Brain microvascular endothelial cell (primary cell): Measurements from ENCODE around the gene GREM2.

Experiments
- DNase-seq: peaks from one replicate; pipeline ENCODE4 v3.0.0-alpha.2; 2020
- H3K27ac ChIP-seq: fragments of 250-450 bp; sonication (Bioruptor Pico); 2 replicates; pipeline ENCODE4 v1.5.1; 2020; ENCODE audit warnings: mild to moderate bottlenecking, moderate library complexity
- H3K27me3 ChIP-seq: fragments of 250-450 bp; sonication (Bioruptor Pico); replicated peaks from 2 replicates; pipeline ENCODE4 v1.5.1; 2020; ENCODE audit warnings: mild to moderate bottlenecking
- H3K36me3 ChIP-seq: fragments of 250-450 bp; sonication (Bioruptor Pico); replicated peaks from 2 replicates; pipeline ENCODE4 v1.5.1; 2020; ENCODE audit warnings: mild to moderate bottlenecking
- H3K4me3 ChIP-seq: 2 replicates; pipeline ENCODE4 v1.5.1; 2011; ENCODE audit warnings: low read depth, mild to moderate bottlenecking, control low read depth, low read length, moderate library complexity
- CTCF ChIP-seq: IDR thresholded peaks from 2 replicates; pipeline ENCODE4 v1.5.1; 2011; ENCODE audit warnings: low read depth, mild to moderate bottlenecking, moderate library complexity, low read length, control low read depth, inconsistent platforms; ENCODE audit errors: missing control alignments
- in situ Hi-C: cut with HindIII; loops from 2 replicates; pipeline ENCODE4 v1.10.0; 2017; ENCODE audit warnings: low sequenced_read_pairs, low pct_ligation_motif_present

The GREM2 gene

DNA sequence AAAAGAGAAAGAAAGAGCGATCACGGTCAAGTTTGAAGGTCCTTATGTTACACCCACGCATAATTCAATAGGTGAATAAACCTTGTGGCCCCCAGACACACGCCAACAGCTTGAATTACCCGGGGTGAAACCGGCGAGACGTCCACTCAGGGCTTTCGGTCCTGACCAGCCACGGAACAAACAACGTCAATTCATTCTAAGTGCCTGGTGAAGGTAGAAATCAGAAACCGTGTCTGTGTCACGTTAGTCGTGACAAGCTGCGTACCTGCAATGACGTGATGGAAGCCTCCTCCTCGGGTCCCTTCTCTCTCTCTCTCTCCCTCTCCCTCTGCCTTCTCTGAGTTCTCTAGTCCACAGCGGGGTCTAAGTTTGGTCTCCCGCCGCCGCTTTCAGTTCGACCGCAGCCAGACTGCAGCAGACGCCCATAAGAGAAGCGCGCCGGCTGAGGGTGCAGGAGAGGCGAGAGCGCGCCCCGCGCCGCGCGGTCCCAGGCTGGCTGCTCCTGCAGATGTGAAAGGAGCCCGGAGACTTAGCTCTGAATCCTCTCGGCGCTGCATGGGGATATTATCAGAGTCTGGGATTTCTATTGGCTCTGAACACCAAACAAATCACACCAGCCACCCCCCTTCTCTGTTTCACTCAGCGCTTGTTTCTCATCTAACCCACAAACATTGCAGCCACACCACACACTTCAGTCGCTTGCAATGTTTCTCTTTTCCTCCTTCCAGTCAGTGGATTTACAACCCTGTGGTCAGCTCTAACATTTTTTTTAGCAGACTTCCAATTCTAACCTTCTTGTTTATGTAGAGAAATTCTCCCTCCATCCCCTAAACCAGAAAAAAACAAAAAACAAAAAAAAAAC, at the start of gene GREM2:
Gene GREM2 (minus strand): TSS at position 537 of the 862 bp plus-strand sequence. CDS start 118,680 bp downstream, outside the sequence.
- Histone ChIP-seq H3K4me3 (peak within 1 kb of the TSS; percentile 70), H3K36me3 (no peaks in the 10 kb centered on the region), H3K27me3 (no peaks in the 10 kb centered on the region), H3K27ac (no peak within 1 kb of the TSS)
- TF ChIP-seq CTCF, result no peak
- in situ Hi-C loops, result no loop called here
- DNase-seq, result peak; percentile 84

GRCh38 chr1:240658312-240658960, 46.5 kb upstream of the GREM2 start:
- no peak for TF ChIP-seq CTCF
- no peak overlapping the region for H3K27ac ChIP-seq
- no peak overlapping the region for H3K4me3 ChIP-seq
- in situ Hi-C loops, result no loop called here
- H3K27me3 ChIP-seq, result no peaks in the 10 kb centered on the region
- H3K36me3 ChIP-seq, result no peaks in the 10 kb centered on the region
- no peak for DNase-seq

DNA sequence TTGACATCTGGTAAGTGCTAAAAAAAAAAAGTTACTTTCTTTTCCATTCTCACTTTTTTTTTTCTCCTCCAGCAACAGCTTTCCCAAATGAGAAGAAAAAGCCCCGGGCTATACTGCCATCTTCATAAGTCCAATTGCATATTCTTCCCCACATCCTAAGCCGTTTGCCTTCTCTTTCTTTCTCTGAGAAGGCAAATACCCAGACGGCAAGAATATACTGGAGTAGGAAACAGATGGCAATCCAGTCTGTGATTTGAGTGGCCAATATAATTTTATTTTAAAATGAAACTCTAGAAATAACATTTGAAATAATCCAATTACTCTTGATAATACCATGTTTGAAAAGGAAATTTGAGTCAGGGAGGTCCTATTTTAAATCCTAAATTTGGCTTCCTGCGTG, 44.6 kb upstream of the GREM2 start:
- H3K4me3 ChIP-seq, result no peak overlapping the region
- H3K27me3 ChIP-seq, result no peaks in the 10 kb centered on the region
- no peak for TF ChIP-seq CTCF
- in situ Hi-C loops, result no loop called here
- no peak overlapping the region for H3K27ac ChIP-seq
- DNase-seq, result no peak
- no peaks in the 10 kb centered on the region for H3K36me3 ChIP-seq

GRCh38 chr1:240652961-240653409, 41.0 kb upstream of the GREM2 start:
- in situ Hi-C loops, result no loop called here
- H3K27ac ChIP-seq, result no peak overlapping the region
- no peak for DNase-seq
- no peaks in the 10 kb centered on the region for H3K27me3 ChIP-seq
- H3K36me3 ChIP-seq, result no peaks in the 10 kb centered on the region
- no peak for TF ChIP-seq CTCF
- H3K4me3 ChIP-seq, result no peak overlapping the region

GRCh38 chr1:240652549-240652948, 40.6 kb upstream of the GREM2 start:
- Histone ChIP-seq H3K36me3 (no peaks in the 10 kb centered on the region), H3K27me3 (no peaks in the 10 kb centered on the region), H3K27ac (no peak overlapping the region), H3K4me3 (no peak overlapping the region)
- no peak for TF ChIP-seq CTCF
- no peak for DNase-seq
- in situ Hi-C loops, result no loop called here
